Breast epithelium (tissue), 4 donors: Measurements from ENCODE around the gene RASA4B. TPM values are rescaled to one million over a fixed set of nuclear protein-coding genes. Genes with fewer than 3 reads are reported as not detected.
A peak's percentile ranks its signal among the peaks of the same experiment; 100 is the strongest.
"Not testable (repeated sequence)": the region's sequence is repeated elsewhere in the genome, so short reads cannot be mapped to it uniquely, and the experiment has no call there.

Experiments used
- DNase-seq, 2 donors: peaks; one replicate each; pipeline ENCODE4 v3.0.0-alpha.2; 2019; ENCODE audit warnings: low spot score in 2 of 2
- H3K27ac ChIP-seq, 2 donors: fragments of 200-600 bp; sonication (generic) in 1 of 2; one replicate each; pipeline ENCODE4 v1.5.1; 2016 to 2019; ENCODE audit warnings: mild to moderate bottlenecking in 1 of 2
- H3K27me3 ChIP-seq, 2 donors: fragments of 200-600 bp; sonication (generic) in 1 of 2; one replicate each; pipeline versions ENCODE4 v1.5.1 to v1.6.0; 2017 to 2019; ENCODE audit warnings: control low read depth in 1 of 2, mild to moderate bottlenecking in 1 of 2
- H3K36me3 ChIP-seq: fragments of 200-600 bp; one replicate; pipeline ENCODE4 v1.5.1; 2019
- H3K4me1 ChIP-seq, 2 donors: fragments of 200-600 bp; sonication (generic); one replicate each; pipeline ENCODE4 v1.5.1; 2016 to 2019; ENCODE audit warnings: control low read depth in 1 of 2
- H3K4me3 ChIP-seq, 3 donors: fragments of 200-600 bp; sonication (generic); 1 replicate in 2 of 3; 2 replicates in 1 of 3; pipeline ENCODE4 v1.5.1; 2016 to 2019; ENCODE audit warnings: mild to moderate bottlenecking in 3 of 3, moderate library complexity in 2 of 3
- H3K9me3 ChIP-seq, 2 donors: fragments of 200-600 bp; sonication (generic) in 1 of 2; one replicate each; pipeline ENCODE4 v1.5.1; 2016 to 2019; ENCODE audit warnings: control low read depth in 1 of 2
- intact Hi-C: fragments of 100-400 bp; cut with DNase I; formaldehyde crosslinking; loops from one replicate; pipeline ENCODE4 v1.15.1; 2023; ENCODE audit warnings: low total_unique reads
- total RNA-seq, 3 donors: library from RNA; depleted of rRNA; stranded (reverse); fragments of >200 nt; gene quantifications; one replicate each; pipeline ENCODE4 v1.1.0, GENCODE V29; 2016

Gene RASA4B
- total RNA-seq: 10 to 100 TPM in 1 of 3 donors, 1 to 10 TPM in 2; 3.7 to 11.1 (median 7.2) TPM

DNA sequence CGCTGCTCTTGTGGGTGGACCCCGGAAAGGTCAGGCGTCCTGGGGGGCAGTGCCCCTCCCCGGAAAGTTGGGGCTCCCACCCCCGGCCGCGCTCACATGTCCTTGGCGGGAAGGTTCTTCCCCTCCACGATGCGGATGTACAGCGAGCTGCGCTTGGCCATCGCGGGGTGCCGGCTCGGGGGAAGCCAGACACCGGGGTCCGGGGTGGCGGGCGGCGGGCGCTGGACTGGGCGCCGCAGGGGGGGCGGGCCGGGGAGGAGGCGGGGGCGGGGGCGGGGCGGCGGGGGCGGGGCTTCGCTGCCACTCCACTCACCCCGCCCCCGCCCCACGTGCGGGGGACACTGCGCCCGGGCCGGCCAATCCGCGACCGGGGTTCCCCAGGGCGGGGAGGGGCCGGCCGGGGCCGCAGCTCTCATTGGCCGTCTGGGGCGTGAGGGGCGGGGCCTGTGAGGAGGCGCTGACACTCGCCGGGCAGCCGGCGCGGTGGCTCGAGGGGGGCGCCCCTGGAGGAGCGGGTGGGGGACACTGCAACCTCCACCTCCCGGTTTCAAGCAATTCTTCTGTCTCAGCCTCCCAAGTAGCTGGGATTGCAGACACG lies at the start of gene RASA4B:
Gene RASA4B, minus strand, starts transcription at position 228 of the 598 bp plus-strand sequence. Its CDS starts 67 bp downstream, at position 161.
- peak within 1 kb of the TSS in 2 of 3 donors; percentile 37 to 55 for H3K4me3 ChIP-seq
- H3K9me3 ChIP-seq, H3K36me3 ChIP-seq, H3K27ac ChIP-seq, intact Hi-C loops, H3K27me3 ChIP-seq, DNase-seq, H3K4me1 ChIP-seq: not testable (repeated sequence)

DNA sequence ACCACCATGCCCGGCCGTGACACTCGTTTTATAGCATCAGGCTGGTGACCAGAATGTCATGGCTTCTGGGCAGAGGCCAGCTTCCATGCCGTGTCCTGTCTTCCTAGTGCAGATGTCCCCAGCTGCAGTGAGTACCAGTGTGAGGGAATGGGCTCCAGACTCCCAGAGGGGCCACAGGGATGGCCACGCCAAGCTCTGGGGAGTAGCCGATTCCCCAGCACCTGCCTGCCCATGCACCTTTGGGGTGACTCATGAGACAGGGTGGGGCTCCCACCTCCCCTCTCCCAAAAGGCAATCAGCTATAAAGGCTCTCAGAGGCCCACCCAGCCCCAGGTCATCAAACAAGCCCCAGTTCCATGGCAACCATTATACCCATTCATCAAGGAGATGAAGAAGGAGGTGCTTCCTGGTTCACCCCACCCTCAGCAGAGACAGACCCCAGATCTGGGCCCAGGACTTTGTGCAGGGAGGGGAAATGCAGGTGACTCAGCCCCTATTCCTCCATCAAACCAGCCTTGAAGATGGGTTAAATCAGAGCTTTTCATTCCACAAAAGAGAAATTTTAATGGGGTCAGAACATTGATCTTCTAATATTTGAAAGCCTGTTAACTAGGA lies 33.3 kb upstream of the RASA4B start, which contains the start of gene SPDYE2:
Gene SPDYE2, plus strand, starts transcription at position 419 of the 615 bp plus-strand sequence. CDS start 2,030 bp downstream, outside the sequence.
- H3K9me3 ChIP-seq, DNase-seq, H3K4me3 ChIP-seq, H3K27me3 ChIP-seq, H3K4me1 ChIP-seq, intact Hi-C loops, H3K27ac ChIP-seq, H3K36me3 ChIP-seq: not testable (repeated sequence)

DNA sequence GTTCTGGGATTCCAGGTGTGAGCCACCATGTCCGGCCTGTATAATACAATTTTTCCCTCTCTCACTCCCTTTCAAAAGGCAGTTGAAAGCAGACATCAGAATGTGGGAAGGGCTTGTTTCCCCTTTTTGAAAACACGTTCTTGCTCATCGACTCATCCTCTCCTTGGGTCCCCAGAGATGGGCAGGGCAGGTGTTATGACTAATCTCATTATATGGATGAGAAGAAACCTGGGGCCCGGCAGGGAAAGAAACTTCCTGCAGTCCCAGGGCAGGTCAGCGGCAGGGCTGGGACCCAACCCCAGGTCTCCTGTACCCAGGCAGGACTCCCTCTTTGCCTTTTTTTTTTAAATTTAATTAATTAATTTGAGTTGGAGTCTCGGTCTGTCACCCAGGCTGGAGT lies 28.8 kb upstream of the RASA4B start:
- H3K9me3 ChIP-seq, DNase-seq, H3K36me3 ChIP-seq, H3K27me3 ChIP-seq, H3K27ac ChIP-seq, H3K4me3 ChIP-seq, H3K4me1 ChIP-seq, intact Hi-C loops: not testable (repeated sequence)

- H3K27me3 ChIP-seq, H3K4me3 ChIP-seq, H3K36me3 ChIP-seq, H3K27ac ChIP-seq, DNase-seq, H3K4me1 ChIP-seq, intact Hi-C loops, H3K9me3 ChIP-seq: not testable (repeated sequence)
Observed at GRCh38 chr7:102545288-102545687, 27.7 kb upstream of the RASA4B start.

- H3K27ac ChIP-seq, H3K4me3 ChIP-seq, H3K36me3 ChIP-seq, H3K27me3 ChIP-seq, H3K4me1 ChIP-seq, H3K9me3 ChIP-seq, DNase-seq, intact Hi-C loops: not testable (repeated sequence)
Observed at GRCh38 chr7:102544372-102544771, 26.8 kb upstream of the RASA4B start.

- DNase-seq, H3K4me1 ChIP-seq, H3K36me3 ChIP-seq, H3K4me3 ChIP-seq, intact Hi-C loops, H3K27ac ChIP-seq, H3K27me3 ChIP-seq, H3K9me3 ChIP-seq: not testable (repeated sequence)
Observed at GRCh38 chr7:102543596-102543995, 26.0 kb upstream of the RASA4B start, which contains the start of gene UPK3BL2. UPK3BL2 (minus strand) TSS chr7:102543696; CDS start chr7:102543636, 60 bp downstream.

GRCh38 chr7:102542771-102543170 lies 25.2 kb upstream of the RASA4B start:
- not testable (repeated sequence) for DNase-seq, H3K9me3 ChIP-seq

GRCh38 chr7:102542083-102542482 lies 24.5 kb upstream of the RASA4B start:
- H3K27me3 ChIP-seq, DNase-seq, intact Hi-C loops, H3K4me3 ChIP-seq, H3K4me1 ChIP-seq, H3K27ac ChIP-seq, H3K9me3 ChIP-seq, H3K36me3 ChIP-seq: not testable (repeated sequence)

More at GRCh38 chr7:102542771-102543170, 25.2 kb upstream of the RASA4B start:
- intact Hi-C loops, H3K27ac ChIP-seq, H3K36me3 ChIP-seq, H3K4me3 ChIP-seq, H3K27me3 ChIP-seq, H3K4me1 ChIP-seq: not testable (repeated sequence)

- intact Hi-C loops, DNase-seq, H3K4me3 ChIP-seq, H3K36me3 ChIP-seq, H3K27me3 ChIP-seq, H3K9me3 ChIP-seq, H3K4me1 ChIP-seq, H3K27ac ChIP-seq: not testable (repeated sequence)
Observed at GRCh38 chr7:102540604-102541003, 23.0 kb upstream of the RASA4B start.

GRCh38 chr7:102535062-102535615 lies 17.6 kb upstream of the RASA4B start:
- H3K9me3 ChIP-seq, intact Hi-C loops, H3K27me3 ChIP-seq, H3K4me3 ChIP-seq, H3K27ac ChIP-seq, H3K36me3 ChIP-seq, DNase-seq, H3K4me1 ChIP-seq: not testable (repeated sequence)

DNA sequence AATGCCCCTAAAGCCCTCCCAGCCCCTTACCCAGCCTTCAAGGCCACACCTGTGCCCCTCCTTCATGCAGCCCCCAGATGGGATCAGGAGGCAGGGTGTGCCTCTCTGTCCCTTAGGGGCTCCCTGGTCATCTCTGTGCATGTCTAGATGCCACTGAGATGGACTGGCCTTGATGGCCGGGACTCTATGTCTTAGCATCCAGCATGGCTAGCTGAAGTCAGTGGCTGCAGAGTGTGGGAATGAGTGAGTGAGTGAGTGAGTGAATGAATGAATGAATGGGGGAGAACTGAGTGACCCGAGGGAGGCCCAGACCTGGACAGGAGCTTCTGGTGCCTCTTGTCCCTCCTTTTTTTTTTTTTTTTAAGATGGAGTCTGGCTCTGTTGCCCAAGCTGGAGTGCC lies 14.6 kb upstream of the RASA4B start:
- H3K36me3 ChIP-seq, H3K27ac ChIP-seq, H3K9me3 ChIP-seq, H3K4me1 ChIP-seq, DNase-seq, H3K27me3 ChIP-seq, H3K4me3 ChIP-seq, intact Hi-C loops: not testable (repeated sequence)

DNA sequence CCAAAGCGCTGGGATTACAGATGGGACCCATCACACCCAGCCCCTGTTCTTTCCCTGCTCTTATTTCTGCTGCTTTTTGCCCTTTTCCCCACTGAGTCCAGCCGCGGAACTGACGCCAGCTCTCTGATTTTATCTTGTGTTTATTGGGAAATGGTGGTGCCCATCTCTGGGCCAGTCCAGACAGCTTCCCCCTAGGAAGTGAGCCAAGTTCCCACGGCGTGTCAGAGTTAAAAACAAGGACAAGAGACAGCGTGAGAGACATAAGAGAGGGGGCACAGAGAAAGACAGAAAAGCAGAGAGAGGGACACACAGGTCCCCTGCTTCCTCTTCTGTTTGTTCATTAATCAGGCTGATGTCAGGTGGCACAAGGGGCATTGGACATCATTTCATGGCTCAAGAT lies 14.0 kb upstream of the RASA4B start:
- H3K27ac ChIP-seq, intact Hi-C loops, H3K4me1 ChIP-seq, H3K36me3 ChIP-seq, H3K4me3 ChIP-seq, H3K9me3 ChIP-seq, H3K27me3 ChIP-seq: not testable (repeated sequence)
- peak in 1 of 2 donors; percentile 82 for DNase-seq

DNA sequence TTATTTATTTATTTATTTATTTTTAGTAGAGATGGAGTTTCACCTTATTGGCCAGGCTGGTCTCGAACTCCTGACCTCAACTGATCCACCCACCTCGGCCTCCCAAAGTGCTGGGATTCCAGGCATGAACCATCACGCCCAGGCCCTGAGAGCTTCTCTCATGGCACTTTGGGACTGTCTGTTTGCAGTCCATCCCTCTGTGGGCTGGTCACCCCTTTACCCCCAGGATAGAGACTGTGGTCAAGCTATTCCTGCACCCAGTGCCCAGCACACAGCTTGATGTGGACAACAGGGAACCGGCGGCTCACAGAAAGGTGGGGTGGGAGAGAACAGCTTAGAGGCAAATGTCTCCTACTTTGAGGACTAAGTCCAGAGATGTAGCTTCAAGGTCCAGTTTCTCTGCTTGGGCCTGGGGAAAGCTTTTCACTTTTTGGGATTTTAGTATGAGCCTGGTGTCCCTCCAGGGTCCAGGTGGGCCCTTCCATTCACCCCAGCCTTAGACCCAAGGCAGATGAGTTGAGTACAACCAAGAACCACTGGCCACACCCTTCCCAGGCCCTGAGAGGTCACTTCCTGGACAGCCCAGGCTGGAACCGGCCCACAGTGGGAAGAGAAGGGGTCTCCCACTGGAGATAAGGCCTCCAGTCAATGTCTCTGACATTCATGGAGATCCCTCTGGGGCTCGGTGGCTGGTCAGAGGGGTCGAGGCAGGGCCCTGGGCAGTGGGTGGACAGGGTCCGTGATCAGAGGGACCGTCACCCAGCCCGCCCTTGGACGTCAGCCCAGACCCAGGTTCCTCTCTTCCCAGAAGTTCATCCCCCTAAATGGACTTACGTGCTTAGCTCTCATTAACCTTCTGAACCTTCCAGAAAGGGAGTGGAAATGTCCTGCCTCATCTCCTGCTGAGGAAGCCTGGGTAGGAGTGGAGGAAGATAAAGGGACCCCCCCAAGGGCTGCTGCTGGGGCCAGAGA lies 10.5 kb upstream of the RASA4B start:
- H3K36me3 ChIP-seq, DNase-seq, intact Hi-C loops, H3K27me3 ChIP-seq, H3K27ac ChIP-seq, H3K4me3 ChIP-seq, H3K9me3 ChIP-seq, H3K4me1 ChIP-seq: not testable (repeated sequence)
